GM12878 (cell line): ENCODE data around the gene DRAXIN. TPM values are rescaled to one million over a fixed set of nuclear protein-coding genes. Genes with fewer than 3 reads are reported as not detected.

Source experiments
- BRCA1 ChIP-seq: IDR thresholded peaks from 2 replicates; pipeline ENCODE4 v1.6.1; 2011; ENCODE audit warnings: low read depth, low read length, improper control_type of control experiment
- EP300 ChIP-seq, 2 experiments: fragments of 150-350 bp in 1 of 2; IDR thresholded peaks; 2 replicates each; pipeline ENCODE4 v1.6.1; 2011 to 2012; ENCODE audit warnings: low read depth in 2 of 2, low read length in 2 of 2, borderline replicate concordance in 1 of 2, improper control_type of control experiment in 1 of 2, inconsistent platforms in 1 of 2; ENCODE audit not compliant: control insufficient read depth in 1 of 2
- HDAC2 ChIP-seq: fragments of 200-600 bp; sonication (generic); IDR thresholded peaks from 2 replicates; pipeline ENCODE4 v1.6.1; 2017
- MTA3 ChIP-seq: IDR thresholded peaks from 2 replicates; pipeline ENCODE4 v1.6.1; 2012; ENCODE audit warnings: low read length, inconsistent platforms, borderline replicate concordance
- NFYB ChIP-seq: IDR thresholded peaks from 2 replicates; pipeline ENCODE4 v1.6.1; 2011; ENCODE audit warnings: low read depth, mild to moderate bottlenecking, low read length, improper control_type of control experiment, moderate library complexity; ENCODE audit not compliant: insufficient read depth
- PML ChIP-seq: IDR thresholded peaks from 2 replicates; pipeline ENCODE4 v1.6.1; 2012; ENCODE audit warnings: low read length, inconsistent platforms
- POLR2AphosphoS5 ChIP-seq: IDR thresholded peaks from 2 replicates; pipeline ENCODE4 v1.6.1; 2011; ENCODE audit warnings: mild to moderate bottlenecking, low read length, inconsistent platforms
- REST ChIP-seq: IDR thresholded peaks from 2 replicates; pipeline ENCODE4 v1.6.1; 2012; ENCODE audit warnings: mild to moderate bottlenecking, low read depth, low read length
- SPI1 ChIP-seq: IDR thresholded peaks from 2 replicates; pipeline ENCODE4 v1.6.1; 2011; ENCODE audit warnings: low read depth, mild to moderate bottlenecking, low read length, moderate library complexity, borderline replicate concordance; ENCODE audit not compliant: insufficient read depth
- polyA plus RNA-seq, 11 experiments: library from polyadenylated mRNA; depleted of rRNA in 4 of 11; unstranded in 6 of 11; stranded (reverse) in 5 of 11; fragments of >200 nt; fragmentation: Nextera tagmentation in 4 of 11; fragmentation: Illumina TruSeq in 1 of 11; extraction: Ambion mirVana in 4 of 11; extraction: Trizol in 1 of 11; gene quantifications; 1 replicate in 1 of 11; 2 replicates in 10 of 11; pipeline versions ENCODE4 v1.2.1 to v1.2.3, GENCODE V29; 2011 to 2016; ENCODE audit warnings: inconsistent platforms in 2 of 11, missing spikeins in 2 of 11, low read depth in 1 of 11
- total RNA-seq, 4 experiments: library from RNA; depleted of rRNA in 3 of 4; stranded (reverse); fragments of >200 nt in 3 of 4; fragmentation: Illumina TruSeq in 1 of 4; extraction: Trizol in 1 of 4; gene quantifications; 2 replicates each; pipeline versions ENCODE4 v1.2.1 to v1.2.3, GENCODE V29; 2013 to 2021
- TF ChIP-seq, protein P1 (sequence below): IDR thresholded peaks from 2 replicates; pipeline ENCODE4 v1.6.1; 2011; ENCODE audit warnings: mild to moderate bottlenecking, low read depth, low read length, moderate library complexity; ENCODE audit not compliant: insufficient replicate concordance

DRAXIN gene
- total and polyA plus RNA-seq, 10 of the 15 experiments (the other 5 are each of a cell fraction or from before 2014, with no cell fraction given): 0.01 to 0.05 (median 0.03) TPM; not detected in 3

- TF ChIP-seq REST (no peak), BRCA1 (no peak), MTA3 (no peak), PML (no peak), NFYB (no peak), SPI1 (no peak), POLR2AphosphoS5 (no peak), EP300 (IDR thresholded peaks at IDR 0.05; ENCODE audit: borderline replicate concordance in 1 of 2, control insufficient read depth in 1 of 2, low read depth in 2 of 2, low read length in 2 of 2) (no peak), HDAC2 (no peak)
- TF ChIP-seq, protein P1, sequence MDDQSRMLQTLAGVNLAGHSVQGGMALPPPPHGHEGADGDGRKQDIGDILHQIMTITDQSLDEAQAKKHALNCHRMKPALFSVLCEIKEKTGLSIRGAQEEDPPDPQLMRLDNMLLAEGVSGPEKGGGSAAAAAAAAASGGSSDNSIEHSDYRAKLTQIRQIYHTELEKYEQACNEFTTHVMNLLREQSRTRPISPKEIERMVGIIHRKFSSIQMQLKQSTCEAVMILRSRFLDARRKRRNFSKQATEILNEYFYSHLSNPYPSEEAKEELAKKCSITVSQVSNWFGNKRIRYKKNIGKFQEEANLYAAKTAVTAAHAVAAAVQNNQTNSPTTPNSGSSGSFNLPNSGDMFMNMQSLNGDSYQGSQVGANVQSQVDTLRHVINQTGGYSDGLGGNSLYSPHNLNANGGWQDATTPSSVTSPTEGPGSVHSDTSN: no peak
- TF ChIP-seq, all 136 proteins: peak for 0
Measured at GRCh38 chr1:11711490-11711889, 20.0 kb downstream of the DRAXIN start (continued).
